Superior temporal gyrus (tissue), 1 donor: ENCODE data around the gene CCDC142.

ENCODE experiments used
- DNase-seq: peaks from one replicate; pipeline ENCODE4 v3.0.0-alpha.2; 2016; ENCODE audit errors: extremely low spot score

Gene CCDC142

GRCh38 chr2:74441690-74442482 lies 40.9 kb downstream of the CCDC142 start, which contains the start of gene RTKN:
Gene RTKN, minus strand, starts transcription at chr2:74441937. Its CDS starts 121 bp downstream, at chr2:74441816.
- DNase-seq: no peak

- no peak for DNase-seq
Measured at GRCh38 chr2:74441170-74441689, 41.6 kb downstream of the CCDC142 start.

DNA sequence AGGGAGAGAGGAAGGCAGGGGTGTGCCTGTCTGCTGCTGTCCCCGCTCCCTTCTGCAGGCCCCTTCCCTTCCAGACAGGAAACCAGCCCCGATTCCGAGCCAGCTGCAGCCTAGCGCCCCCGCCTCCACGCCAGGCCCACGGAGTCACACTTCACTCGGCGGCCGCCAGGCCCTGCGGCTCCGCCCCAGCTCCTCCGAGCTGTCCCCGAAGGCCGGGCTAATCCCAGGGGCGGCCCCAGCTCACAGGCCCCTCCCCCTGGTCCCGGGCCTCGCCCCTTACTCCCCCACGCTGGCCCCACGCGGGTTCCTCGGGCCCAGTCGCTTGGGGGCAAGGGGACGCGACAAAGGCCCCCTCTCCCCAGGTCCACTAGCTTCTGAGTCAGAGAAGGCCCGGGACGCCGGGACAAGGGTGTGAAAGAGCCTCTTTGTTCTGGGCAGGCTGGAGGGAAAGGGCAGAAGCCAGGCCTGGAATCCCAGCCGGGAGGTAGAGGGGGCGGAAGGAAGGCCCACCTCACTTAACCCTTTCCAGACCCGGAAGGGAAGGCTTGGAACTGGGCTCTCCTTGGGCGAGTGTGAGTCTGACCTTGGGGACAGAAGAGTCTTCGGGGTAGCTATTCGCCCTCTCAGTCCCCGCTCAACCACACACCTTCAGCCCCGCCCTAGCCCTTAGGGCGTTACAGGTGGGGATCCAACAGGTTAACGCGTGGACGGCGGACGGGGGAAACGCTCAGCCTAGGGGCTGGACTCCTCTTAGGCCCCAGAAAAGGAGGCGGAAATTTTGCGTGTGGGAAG lies 42.2 kb downstream of the CCDC142 start:
- peak; percentile 88 for DNase-seq

GRCh38 chr2:74439803-74440377 lies 42.9 kb downstream of the CCDC142 start:
- DNase-seq: peak; percentile 93

GRCh38 chr2:74439373-74439772 lies 43.4 kb downstream of the CCDC142 start:
- DNase-seq: no peak

DNA sequence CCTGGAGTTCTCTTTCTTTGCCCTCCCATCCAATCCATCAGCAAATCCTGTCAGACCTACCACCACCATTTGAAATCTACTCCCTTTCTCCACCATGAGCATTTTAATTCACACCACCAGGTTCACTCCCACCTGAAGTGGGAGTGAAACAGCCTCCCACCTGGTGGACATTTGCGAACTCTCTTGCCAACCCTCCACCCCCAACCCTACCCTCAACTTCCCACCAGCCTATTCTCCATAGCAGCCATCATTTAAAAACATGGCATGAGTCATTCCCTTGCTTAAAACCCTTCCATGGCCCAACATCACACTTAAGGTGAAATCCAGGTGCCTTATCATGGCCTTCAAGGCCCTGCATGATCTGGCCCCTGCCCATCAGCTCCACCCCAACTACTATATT lies 44.5 kb downstream of the CCDC142 start:
- no peak for DNase-seq

DNA sequence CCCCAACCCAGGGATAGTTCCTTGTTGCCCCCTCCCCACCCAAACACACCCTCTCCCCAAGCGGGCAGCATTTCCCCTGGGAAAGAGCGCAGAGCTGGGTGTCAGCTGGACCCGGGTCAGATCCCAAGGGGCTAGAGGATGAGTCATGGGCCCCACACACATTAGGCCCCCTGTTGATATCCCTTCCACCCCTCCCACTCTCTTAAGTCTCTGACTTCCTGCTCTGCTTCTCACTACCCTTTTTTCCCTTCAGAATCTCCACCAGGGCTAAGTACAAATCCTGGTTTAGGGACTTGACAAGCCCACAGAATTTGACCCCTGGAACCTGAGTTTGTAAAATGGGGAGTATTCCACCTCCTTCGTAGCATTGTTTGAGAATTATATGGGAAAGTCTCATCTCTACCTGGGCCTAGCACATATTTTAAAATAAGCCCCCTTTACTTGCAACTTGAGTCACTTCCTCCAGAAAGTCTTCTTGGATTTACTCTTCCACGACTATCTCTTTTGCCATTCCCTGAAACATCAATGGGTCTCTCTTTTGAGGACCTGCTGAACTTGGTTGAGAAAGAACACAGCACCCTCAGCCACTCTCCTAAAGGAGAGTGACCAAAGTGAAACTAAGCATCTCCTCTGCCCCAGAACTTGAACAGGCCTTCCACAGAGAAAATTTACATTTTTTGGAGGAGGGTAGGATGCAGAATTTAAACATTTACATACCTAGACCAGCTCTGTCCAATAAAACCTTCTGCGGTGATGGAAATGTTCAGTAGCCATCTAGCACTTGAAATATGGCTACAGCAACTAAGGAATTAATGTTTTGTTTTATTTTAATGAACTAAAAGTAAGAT lies 45.7 kb downstream of the CCDC142 start:
- no peak for DNase-seq

GRCh38 chr2:74436111-74436805 lies 46.5 kb downstream of the CCDC142 start:
- DNase-seq: no peak

DNA sequence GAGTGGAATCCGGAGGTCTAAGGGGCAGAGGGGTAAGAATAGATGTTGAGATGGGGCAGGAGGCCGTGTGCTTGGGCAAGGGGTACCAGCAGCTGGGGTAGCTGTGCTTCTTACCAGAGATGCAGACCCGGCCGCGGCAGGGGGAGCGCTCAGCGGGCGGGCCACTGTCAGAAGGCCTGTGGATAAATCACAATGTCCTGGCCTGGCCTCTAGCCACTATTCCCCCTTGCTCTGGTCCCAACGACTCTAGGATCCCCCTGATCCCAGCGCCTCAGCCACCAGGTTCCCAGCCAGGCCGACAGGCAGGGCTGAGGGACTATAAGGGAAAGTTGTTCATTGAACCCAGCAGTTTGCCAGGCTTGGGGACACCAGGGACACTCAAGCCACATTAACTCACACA lies 52.3 kb downstream of the CCDC142 start:
- DNase-seq: no peak

- DNase-seq: no peak
Measured at GRCh38 chr2:74429487-74430451, 53.0 kb downstream of the CCDC142 start.

DNA sequence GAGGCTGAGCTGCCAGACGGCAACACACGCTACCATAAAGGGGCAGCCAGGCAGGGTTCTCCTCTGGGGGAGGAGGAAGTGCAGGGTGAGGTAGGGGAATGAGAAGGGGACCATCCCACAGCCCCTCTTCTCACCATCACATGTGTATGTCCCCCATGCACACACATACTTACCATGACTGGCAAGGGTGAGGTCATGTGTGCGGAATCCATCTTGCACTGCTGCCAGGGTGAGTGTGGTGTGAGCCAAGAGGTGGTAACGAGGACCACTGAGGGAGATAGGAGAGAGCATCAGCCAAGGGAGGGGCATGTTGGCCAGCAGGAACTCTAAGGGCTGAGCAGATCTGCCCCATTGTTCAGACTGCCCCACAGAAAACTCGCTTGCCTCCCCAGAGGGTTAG lies 54.1 kb downstream of the CCDC142 start:
- no peak for DNase-seq

- DNase-seq: no peak
Measured at GRCh38 chr2:74427551-74427950, 55.2 kb downstream of the CCDC142 start.

GRCh38 chr2:74426181-74426758 lies 56.5 kb downstream of the CCDC142 start:
- no peak for DNase-seq

DNA sequence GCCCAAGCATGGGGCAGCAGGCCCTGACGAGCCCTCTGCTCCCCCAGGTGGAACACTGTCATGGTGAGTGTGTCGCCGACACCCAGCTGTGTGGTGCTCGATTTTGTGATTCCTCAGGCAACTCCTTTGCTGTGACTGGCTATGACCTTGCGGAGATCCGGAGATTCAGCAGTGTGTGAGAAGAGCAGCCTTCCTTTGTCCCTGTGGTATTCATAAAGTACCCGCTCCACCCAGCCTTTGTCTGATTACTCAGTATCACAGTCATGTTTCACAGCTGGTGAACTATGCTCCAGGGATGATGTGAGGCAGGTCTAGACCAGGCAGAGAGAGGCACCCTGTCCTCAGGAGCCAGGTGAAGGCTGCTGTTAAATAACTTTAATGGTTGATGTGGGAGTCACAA lies 57.3 kb downstream of the CCDC142 start:
- DNase-seq: no peak

- DNase-seq: no peak
Measured at GRCh38 chr2:74424995-74425406, 57.8 kb downstream of the CCDC142 start.

DNA sequence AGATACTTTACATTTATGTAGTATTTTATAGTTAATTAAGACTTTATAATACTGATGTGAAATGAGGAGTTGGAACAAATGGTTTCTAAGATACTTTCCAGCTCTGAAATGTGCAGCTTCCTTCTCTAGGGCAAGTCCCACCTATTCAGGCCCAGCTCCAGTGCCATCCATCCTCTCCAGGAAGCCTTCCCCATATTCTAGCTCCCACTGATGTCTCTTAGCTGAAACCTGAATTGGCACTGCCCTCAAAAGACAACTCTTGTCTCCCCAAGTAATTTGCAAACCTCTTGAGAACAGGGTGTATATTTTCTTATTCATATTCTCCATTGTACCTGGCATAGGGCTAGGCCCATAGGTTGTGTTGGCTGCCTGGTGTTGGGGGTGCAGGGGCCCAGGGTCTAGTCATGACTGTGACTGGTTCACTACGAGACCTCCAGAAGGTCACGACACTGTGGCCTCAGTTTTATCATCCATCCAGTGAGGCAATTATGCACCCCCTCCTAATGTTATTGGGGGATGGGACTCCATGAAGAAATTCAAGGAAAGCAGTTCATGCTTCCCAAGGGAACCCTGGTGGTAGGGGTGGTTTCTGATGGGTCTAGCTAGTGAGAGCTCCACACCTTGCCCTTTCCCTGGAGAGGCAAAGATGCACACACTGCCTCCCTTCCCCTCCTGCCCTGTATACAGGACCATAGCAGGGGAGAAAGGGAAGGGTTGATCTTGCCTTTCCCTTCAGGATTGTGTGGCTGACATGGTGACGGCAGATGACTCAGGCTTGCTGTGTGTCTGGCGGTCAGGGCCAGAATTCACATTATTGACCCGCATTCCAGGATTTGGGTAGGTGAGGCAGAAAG lies 58.4 kb downstream of the CCDC142 start:
- DNase-seq: no peak
